ENCODE data around the gene ROM1.

ROM1 gene

DNA sequence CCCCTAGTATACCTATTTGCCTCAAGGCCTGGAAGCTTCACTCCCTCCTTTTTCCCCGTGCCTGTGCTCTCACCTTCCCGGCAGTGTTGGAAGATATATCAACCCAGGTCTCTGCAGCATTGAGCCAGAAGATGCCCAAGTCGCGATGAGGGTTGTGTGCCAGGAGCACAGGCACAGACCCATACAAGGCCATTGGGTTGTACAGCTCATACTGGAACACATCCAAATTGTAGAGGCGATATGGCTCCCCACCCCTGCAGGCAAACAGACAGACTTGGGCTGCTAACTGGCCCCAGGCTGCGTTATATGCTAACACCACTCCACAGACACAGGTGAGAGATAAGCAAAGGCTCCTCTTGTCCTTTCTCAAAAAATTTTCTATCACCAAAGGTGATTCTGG is 19.4 kb downstream of the ROM1 start:
- no peak for DNase-seq
- H4K8ac ChIP-seq (ENCODE audit: low read length): no peak overlapping the region
- no peak overlapping the region for H3K18ac ChIP-seq (ENCODE audit: low read depth in 1 of 2, low read length in 2 of 2)
- H3K79me1 ChIP-seq (replicated peaks; ENCODE audit: low read length, poor library complexity, severe bottlenecking): peaks cover 45% of the 10 kb centered on the region
- no peaks in the 10 kb centered on the region for H3K9me3 ChIP-seq (ENCODE audit: control insufficient read depth, low read length)
- no peak overlapping the region for H3K23ac ChIP-seq (ENCODE audit: low read length in 2 of 2)
- no peak overlapping the region for H3K9ac ChIP-seq (ENCODE audit: low read length)
- H3K4me2 ChIP-seq (ENCODE audit: low read length, poor library complexity, severe bottlenecking): no peak overlapping the region
- H2BK12ac ChIP-seq (ENCODE audit: low read length in 2 of 2): no peak overlapping the region
- H3K27ac ChIP-seq (ENCODE audit: low read length, poor library complexity, severe bottlenecking): no peak overlapping the region
- H2AK5ac ChIP-seq (ENCODE audit: low read length, severe bottlenecking): no peak overlapping the region
- no peak overlapping the region for H3K4me3 ChIP-seq (ENCODE audit: insufficient read depth in 1 of 2, low read depth in 1 of 2, low read length in 2 of 2)
- H2AFZ ChIP-seq (ENCODE audit: low read depth, low read length): no peak overlapping the region
- no peaks in the 10 kb centered on the region for H3K4me1 ChIP-seq (ENCODE audit: control insufficient read depth, insufficient read depth, low read depth, low read length)
- no peak overlapping the region for H3K14ac ChIP-seq (ENCODE audit: low read length in 2 of 2)
- H2BK15ac ChIP-seq (ENCODE audit: low read depth, poor library complexity, severe bottlenecking): no peak overlapping the region
- H3K36me3 ChIP-seq (ENCODE audit: control insufficient read depth in 1 of 2, insufficient read depth in 2 of 2, low read depth in 1 of 2, low read length in 2 of 2): peaks cover 77 to 98% of the 10 kb centered on the region in 2 experiments
- no peak overlapping the region for H4K91ac ChIP-seq (ENCODE audit: low read length)
- WGBS: 97% methylated on average over 6 of the region's 6 CpGs
- H3K4ac ChIP-seq (ENCODE audit: low read depth in 1 of 2, low read length in 2 of 2): no peak overlapping the region
- H2BK120ac ChIP-seq (ENCODE audit: low read depth, low read length): no peak overlapping the region
- no peaks in the 10 kb centered on the region for H3K27me3 ChIP-seq (ENCODE audit: control insufficient read depth in 1 of 2, insufficient read depth in 1 of 2, low read length in 2 of 2)
- H2BK5ac ChIP-seq (ENCODE audit: low read depth, low read length, poor library complexity, severe bottlenecking): no peak overlapping the region

DNA sequence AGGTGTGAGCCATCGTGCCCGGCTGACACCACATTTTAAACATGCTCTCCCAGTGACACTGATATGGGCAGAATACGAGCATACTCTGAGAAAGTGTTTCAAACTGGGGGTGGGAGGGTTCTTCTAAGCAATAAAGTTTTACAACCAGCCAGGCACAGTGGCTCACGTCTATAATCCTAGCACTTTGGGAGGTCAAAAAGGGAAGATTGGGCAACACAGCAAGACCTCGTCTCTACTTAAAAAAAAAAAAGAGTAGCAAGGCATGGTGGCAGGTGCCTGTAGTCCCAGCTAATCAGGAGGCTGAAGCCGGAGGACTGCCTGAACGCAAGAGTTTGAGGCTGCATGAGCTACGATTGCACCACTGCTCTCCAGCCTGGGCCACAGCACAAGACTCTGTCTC is 31.2 kb downstream of the ROM1 start:
- no peak overlapping the region for H3K18ac ChIP-seq (ENCODE audit: low read depth in 1 of 2, low read length in 2 of 2)
- no peak overlapping the region for H2AK5ac ChIP-seq (ENCODE audit: low read length, severe bottlenecking)
- H2BK12ac ChIP-seq (ENCODE audit: low read length in 2 of 2): no peak overlapping the region
- H2BK120ac ChIP-seq (ENCODE audit: low read depth, low read length): no peak overlapping the region
- H3K36me3 ChIP-seq (ENCODE audit: control insufficient read depth in 1 of 2, insufficient read depth in 2 of 2, low read depth in 1 of 2, low read length in 2 of 2): peaks cover 41 to 53% of the 10 kb centered on the region in 2 experiments
- H2BK5ac ChIP-seq (ENCODE audit: low read depth, low read length, poor library complexity, severe bottlenecking): no peak overlapping the region
- H3K4me3 ChIP-seq (ENCODE audit: insufficient read depth in 1 of 2, low read depth in 1 of 2, low read length in 2 of 2): no peak overlapping the region
- H3K79me1 ChIP-seq (replicated peaks; ENCODE audit: low read length, poor library complexity, severe bottlenecking): peaks cover 19% of the 10 kb centered on the region
- H3K23ac ChIP-seq (ENCODE audit: low read length in 2 of 2): no peak overlapping the region
- peak overlapping the region; percentile 99 for H3K9ac ChIP-seq (ENCODE audit: low read length)
- whole genome bisulfite sequencing: 83% methylated on average over 8 of the region's 8 CpGs
- H2BK15ac ChIP-seq (ENCODE audit: low read depth, poor library complexity, severe bottlenecking): no peak overlapping the region
- H3K14ac ChIP-seq (ENCODE audit: low read length in 2 of 2): no peak overlapping the region
- H4K8ac ChIP-seq (ENCODE audit: low read length): no peak overlapping the region
- H3K4ac ChIP-seq (ENCODE audit: low read depth in 1 of 2, low read length in 2 of 2): no peak overlapping the region
- H2AFZ ChIP-seq (ENCODE audit: low read depth, low read length): no peak overlapping the region
- no peak for DNase-seq
- H3K4me1 ChIP-seq (ENCODE audit: control insufficient read depth, insufficient read depth, low read depth, low read length): peaks cover 10% of the 10 kb centered on the region
- H3K4me2 ChIP-seq (ENCODE audit: low read length, poor library complexity, severe bottlenecking): no peak overlapping the region
- no peak overlapping the region for H3K27ac ChIP-seq (ENCODE audit: low read length, poor library complexity, severe bottlenecking)
- no peaks in the 10 kb centered on the region for H3K9me3 ChIP-seq (ENCODE audit: control insufficient read depth, low read length)
- H3K27me3 ChIP-seq (ENCODE audit: control insufficient read depth in 1 of 2, insufficient read depth in 1 of 2, low read length in 2 of 2): no peaks in the 10 kb centered on the region
- H4K91ac ChIP-seq (ENCODE audit: low read length): no peak overlapping the region

DNA sequence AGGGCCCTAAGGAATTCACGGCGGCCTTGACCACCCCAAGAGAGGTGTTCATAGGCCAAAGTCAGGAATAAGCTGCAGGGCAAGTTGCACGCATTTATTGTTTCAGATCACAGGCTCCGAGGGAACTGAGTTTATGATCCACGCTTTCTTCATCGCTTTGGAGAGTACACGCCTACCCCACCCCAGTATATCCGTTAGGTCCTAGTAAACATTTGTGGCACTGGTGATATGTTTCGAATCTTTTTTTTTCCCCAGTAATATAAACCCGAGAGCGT is 32.6 kb downstream of the ROM1 start:
- Histone ChIP-seq H2BK15ac (ENCODE audit: low read depth, poor library complexity, severe bottlenecking) (no peak overlapping the region), H4K91ac (ENCODE audit: low read length) (no peak overlapping the region), H3K18ac (ENCODE audit: low read depth in 1 of 2, low read length in 2 of 2) (peak overlapping the region in 1 of 2 experiments; percentile 22), H3K4ac (ENCODE audit: low read depth in 1 of 2, low read length in 2 of 2) (peak overlapping the region; percentile 35 to 92), H3K4me1 (ENCODE audit: control insufficient read depth, insufficient read depth, low read depth, low read length) (peaks cover 12% of the 10 kb centered on the region), H4K8ac (ENCODE audit: low read length) (no peak overlapping the region), H3K9ac (ENCODE audit: low read length) (peak overlapping the region; percentile 99), H3K23ac (ENCODE audit: low read length in 2 of 2) (no peak overlapping the region), H3K36me3 (ENCODE audit: control insufficient read depth in 1 of 2, insufficient read depth in 2 of 2, low read depth in 1 of 2, low read length in 2 of 2) (peaks cover 45 to 54% of the 10 kb centered on the region in 2 experiments), H3K14ac (ENCODE audit: low read length in 2 of 2) (no peak overlapping the region), H2BK120ac (ENCODE audit: low read depth, low read length) (no peak overlapping the region), H2BK12ac (ENCODE audit: low read length in 2 of 2) (no peak overlapping the region), H2BK5ac (ENCODE audit: low read depth, low read length, poor library complexity, severe bottlenecking) (no peak overlapping the region), H3K27me3 (ENCODE audit: control insufficient read depth in 1 of 2, insufficient read depth in 1 of 2, low read length in 2 of 2) (no peaks in the 10 kb centered on the region), H3K4me2 (ENCODE audit: low read length, poor library complexity, severe bottlenecking) (peak overlapping the region; percentile 51), H2AFZ (ENCODE audit: low read depth, low read length) (no peak overlapping the region), H3K27ac (ENCODE audit: low read length, poor library complexity, severe bottlenecking) (peak overlapping the region; percentile 40), H3K79me1 (replicated peaks; ENCODE audit: low read length, poor library complexity, severe bottlenecking) (peaks cover 18% of the 10 kb centered on the region), H3K4me3 (ENCODE audit: insufficient read depth in 1 of 2, low read depth in 1 of 2, low read length in 2 of 2) (peak overlapping the region; percentile 71 to 95), H2AK5ac (ENCODE audit: low read length, severe bottlenecking) (peak overlapping the region; percentile 6), H3K9me3 (ENCODE audit: control insufficient read depth, low read length) (no peaks in the 10 kb centered on the region)
- no peak for DNase-seq
- 27% methylated on average over 11 of the region's 11 CpGs for WGBS

DNA sequence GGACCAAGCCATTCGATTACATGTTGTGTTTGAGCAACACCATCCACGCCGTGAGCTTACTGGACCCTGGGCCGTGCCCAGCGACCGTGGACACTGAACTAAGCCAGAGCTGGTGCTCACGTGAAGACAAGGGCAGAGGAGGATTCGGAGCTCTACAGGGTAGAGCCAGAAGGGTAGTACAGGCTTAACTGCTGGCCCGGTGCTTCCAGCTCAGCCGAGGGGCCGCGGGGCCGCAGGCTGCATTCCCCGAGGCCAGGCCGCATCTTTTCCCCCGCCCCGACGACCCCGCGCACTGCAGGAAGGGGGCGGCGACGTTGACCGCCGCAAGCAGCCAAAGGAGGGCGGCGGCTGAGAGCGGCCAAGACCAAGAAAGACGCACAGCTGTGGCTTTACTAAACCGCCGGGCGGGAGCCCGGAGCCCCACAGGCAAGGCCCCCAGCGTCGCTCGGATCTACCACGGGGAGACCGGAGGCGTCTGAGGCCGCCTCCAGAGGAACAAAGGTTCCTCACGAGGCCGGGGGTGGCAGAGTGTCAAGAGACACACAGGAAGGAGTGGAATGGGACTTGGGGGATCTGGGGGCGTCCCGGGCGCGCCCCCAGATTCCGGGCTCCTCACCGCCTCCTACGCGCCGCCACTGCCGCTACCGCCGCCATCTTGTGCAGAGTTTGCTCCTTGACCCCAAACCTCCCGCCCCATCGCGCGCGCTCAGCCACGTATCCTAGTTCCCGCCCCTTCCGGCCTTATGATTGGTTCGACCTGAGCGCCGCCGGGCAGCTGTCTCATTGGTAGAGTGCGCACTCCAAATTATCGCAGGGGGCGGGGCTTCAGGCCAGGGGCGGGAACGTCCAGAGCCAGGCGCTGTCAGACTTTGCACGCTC is 33.1 kb downstream of the ROM1 start, which contains the start of gene GANAB:
GANAB (minus strand) TSS at position 668 of the 879 bp plus-strand sequence; CDS start at position 654, 14 bp downstream.
- Histone ChIP-seq H3K9ac (ENCODE audit: low read length) (peak within 1 kb of the TSS; percentile 99), H2BK15ac (ENCODE audit: low read depth, poor library complexity, severe bottlenecking) (peak within 1 kb of the TSS; percentile 76), H3K4ac (ENCODE audit: low read depth in 1 of 2, low read length in 2 of 2) (peak within 1 kb of the TSS; percentile 35 to 92), H3K36me3 (ENCODE audit: control insufficient read depth in 1 of 2, insufficient read depth in 2 of 2, low read depth in 1 of 2, low read length in 2 of 2) (peaks cover 45 to 50% of the 10 kb centered on the region in 2 experiments), H3K14ac (ENCODE audit: low read length in 2 of 2) (peak within 1 kb of the TSS; percentile 19 to 45), H2BK12ac (ENCODE audit: low read length in 2 of 2) (peak within 1 kb of the TSS in 1 of 2 experiments; percentile 71), H4K91ac (ENCODE audit: low read length) (peak within 1 kb of the TSS; percentile 93), H3K18ac (ENCODE audit: low read depth in 1 of 2, low read length in 2 of 2) (peak within 1 kb of the TSS; percentile 22 to 89), H3K27ac (ENCODE audit: low read length, poor library complexity, severe bottlenecking) (peak within 1 kb of the TSS; percentile 95), H3K4me3 (ENCODE audit: insufficient read depth in 1 of 2, low read depth in 1 of 2, low read length in 2 of 2) (peak within 1 kb of the TSS; percentile 71 to 95), H2AK5ac (ENCODE audit: low read length, severe bottlenecking) (peak within 1 kb of the TSS; percentile 89), H3K79me1 (replicated peaks; ENCODE audit: low read length, poor library complexity, severe bottlenecking) (peaks cover 21% of the 10 kb centered on the region), H4K8ac (ENCODE audit: low read length) (peak within 1 kb of the TSS; percentile 94), H3K27me3 (ENCODE audit: control insufficient read depth in 1 of 2, insufficient read depth in 1 of 2, low read length in 2 of 2) (no peaks in the 10 kb centered on the region), H2AFZ (ENCODE audit: low read depth, low read length) (no peak within 1 kb of the TSS), H3K4me2 (ENCODE audit: low read length, poor library complexity, severe bottlenecking) (peak within 1 kb of the TSS; percentile 51), H3K9me3 (ENCODE audit: control insufficient read depth, low read length) (no peaks in the 10 kb centered on the region), H3K4me1 (ENCODE audit: control insufficient read depth, insufficient read depth, low read depth, low read length) (peaks cover 14% of the 10 kb centered on the region), H2BK5ac (ENCODE audit: low read depth, low read length, poor library complexity, severe bottlenecking) (peak within 1 kb of the TSS; percentile 96), H3K23ac (ENCODE audit: low read length in 2 of 2) (no peak within 1 kb of the TSS), H2BK120ac (ENCODE audit: low read depth, low read length) (peak within 1 kb of the TSS; percentile 82)
- WGBS: 1% methylated on average over 67 of the region's 73 CpGs
- DNase-seq: peak; percentile 98

Measured in mesenchymal stem cell (in vitro differentiated cells and primary cell).